ENCODE data around the gene INSRR.
A peak's percentile ranks its signal among the peaks of the same experiment; 100 is the strongest.

The INSRR gene

DNA sequence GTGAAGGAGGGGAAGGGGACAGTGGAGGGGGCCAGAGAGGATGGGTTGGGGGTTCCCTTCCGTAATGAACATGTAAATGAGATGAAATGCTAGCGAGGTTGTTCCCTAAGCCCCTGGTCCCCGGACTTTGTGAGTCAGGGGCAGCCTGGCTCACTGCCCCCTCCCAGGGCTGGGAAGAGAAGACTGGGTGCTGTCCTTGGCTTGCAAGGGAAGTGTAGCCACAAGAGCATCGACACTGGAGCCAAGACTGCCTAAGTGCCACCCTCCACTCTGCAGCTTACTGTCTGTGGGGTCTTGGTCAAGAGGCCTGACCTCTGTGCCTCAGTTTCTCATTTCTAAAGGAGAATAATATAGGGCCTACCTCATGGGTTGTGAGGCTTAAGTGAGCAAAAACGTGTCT is 35.1 kb upstream of the INSRR start:
- no peak for DNase-seq

- DNase-seq = no peak
Measured at GRCh38 chr1:156893048-156893953, 34.4 kb upstream of the INSRR start, which contains the start of gene PEAR1. PEAR1 (plus strand) TSS chr1:156893718; CDS start chr1:156903927, 10,209 bp downstream.

- DNase-seq = peak; percentile 82 to 99
Measured at GRCh38 chr1:156892190-156893047, 33.5 kb upstream of the INSRR start.

- DNase-seq = peak; percentile 78 to 96
Measured at GRCh38 chr1:156889802-156890580, 31.1 kb upstream of the INSRR start.

DNA sequence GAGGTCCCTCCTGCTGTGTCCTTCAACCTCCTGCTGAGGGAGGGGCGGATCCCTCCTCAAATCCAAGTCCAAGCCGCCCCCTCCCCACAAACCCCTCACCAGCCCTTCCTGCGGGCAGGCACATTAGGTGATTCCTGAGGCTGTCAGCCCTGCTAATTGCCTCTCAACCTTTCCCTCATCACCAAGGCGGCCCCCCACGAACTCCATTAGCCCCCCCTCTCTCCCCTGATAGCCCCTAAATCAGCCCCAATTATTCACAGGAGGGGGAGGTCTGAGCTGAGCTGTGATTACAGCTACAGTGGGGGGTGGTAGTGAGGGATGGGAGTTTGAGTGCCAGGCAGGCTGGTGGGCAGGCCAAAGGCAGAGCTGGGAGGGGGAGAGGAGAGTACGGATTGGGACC is 28.8 kb upstream of the INSRR start:
- no peak for DNase-seq

DNA sequence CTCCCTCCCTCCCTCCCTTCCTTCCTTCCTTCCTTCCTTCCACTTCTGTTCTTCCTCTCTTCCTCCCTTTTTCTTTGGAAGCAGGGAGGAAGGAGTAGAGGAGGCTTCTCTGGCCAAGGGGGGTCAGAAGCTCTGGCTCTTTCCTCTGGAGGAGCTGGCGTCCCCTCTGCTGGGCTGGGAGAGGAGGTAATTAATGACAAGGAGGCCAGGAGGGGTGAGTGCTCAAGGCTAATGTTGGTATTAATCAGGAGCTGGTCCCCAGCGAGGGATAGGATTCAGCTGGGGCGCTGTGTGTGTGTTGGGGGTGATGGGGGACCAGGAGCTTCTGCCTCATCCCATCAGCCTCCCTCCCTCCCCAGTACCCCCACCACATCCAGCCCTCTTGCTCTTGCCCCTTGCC is 28.4 kb upstream of the INSRR start:
- DNase-seq = no peak

DNA sequence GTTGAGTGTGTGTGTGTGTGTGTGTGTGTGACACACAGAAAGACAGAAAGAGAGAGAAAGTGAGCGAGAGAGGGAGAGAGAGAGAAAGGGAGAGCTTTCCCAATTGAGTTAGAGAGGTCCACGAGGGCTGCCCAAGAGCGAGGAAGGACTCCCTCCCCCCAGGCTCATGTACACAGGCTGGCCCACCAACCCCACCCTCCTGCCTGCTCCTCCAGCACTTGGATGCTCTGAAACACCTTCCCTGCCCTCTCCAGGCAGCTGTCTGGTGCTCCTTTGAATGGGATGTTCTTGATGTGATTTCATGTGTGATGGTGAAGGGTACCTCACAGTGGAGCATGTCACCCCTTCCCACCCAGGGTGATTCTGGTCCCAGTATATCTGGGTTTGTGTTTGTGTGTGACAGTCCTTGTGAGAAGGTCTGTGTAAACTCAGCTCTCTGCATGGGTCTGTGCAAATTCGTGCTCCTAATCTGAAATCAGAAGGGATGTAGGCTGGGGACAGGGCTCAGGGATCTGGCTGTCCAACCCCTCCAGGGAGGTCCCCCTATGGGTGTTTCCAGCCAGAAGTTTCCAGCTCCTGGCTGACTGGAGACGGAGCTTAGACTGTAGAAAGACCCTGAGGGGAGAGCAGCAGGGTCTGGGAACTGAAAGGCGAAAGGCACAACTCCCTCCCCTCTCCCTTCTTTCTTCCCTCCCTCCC is 27.8 kb upstream of the INSRR start:
- no peak for DNase-seq

DNA sequence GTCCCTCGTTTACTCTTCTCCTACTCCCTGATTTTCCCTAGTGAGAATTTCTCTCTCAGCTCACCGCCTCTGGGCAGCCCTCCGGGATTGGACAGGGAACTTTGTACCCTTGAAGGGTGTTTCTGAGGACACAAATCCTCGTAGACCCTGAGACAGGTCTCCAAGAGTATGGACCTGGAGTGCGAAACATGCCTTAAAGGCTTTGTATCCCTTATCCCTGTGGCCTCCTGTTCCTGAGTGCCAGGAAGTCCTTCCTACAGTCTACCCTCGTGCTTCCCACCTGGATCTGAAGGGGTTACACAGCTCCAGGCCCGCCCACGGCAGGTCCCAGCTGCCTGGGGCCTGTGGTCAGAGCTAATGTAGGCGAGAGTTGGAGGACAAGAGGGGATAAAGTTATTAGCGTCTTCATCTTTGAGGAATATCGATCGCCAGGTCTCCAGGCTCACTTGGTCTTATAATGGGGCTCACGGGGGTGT is 27.0 kb upstream of the INSRR start:
- no peak for DNase-seq

DNA sequence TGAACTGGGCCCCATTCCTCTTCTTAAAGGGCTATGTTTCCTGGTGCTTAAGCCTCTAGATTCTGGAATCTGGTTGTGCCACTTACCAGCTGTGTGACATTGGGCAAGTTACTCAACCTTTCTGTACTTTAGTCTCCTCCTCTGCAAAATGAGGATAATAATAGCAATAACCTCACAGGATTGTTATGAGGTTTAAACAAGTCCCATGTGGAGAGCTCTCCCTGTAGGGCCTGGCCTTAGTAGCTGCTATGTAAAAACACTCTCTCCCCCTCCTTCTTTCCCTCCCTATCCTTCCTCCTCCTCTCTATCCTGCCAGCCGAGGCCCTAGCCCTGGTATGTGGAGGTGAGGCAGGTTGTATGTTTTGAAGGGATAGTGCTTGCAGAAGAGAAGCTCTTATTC is 26.4 kb upstream of the INSRR start:
- no peak for DNase-seq

DNA sequence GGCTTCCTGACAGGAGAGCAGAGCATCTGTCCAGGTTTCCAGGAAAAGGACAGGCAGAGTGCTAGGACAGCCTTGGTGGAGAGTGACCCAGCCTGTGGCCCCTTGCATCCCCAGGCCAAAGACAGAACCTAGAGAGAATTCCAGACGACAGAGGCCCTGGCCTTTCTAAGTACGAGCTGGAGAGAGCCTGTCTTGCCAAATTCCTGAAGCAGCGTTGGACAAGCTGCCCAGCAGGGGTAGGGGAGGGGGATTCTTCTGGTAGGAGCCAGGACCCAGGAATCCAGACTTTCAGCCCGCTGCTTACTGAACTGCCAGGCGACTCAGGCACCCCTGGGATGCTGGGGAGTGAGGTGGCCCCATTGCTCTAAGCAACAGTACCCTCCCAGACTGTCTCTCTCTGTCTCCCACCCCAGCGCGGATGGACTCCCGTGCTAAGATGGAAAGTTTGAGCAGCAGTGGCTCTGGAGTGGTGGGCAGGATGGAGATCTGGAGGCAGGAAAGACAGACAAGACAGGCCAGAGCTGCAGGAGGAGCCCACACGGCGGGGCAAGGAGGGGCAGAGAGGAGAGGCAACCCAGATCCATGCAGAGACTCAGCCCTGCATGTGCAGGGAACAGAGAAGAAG is 25.8 kb upstream of the INSRR start:
- DNase-seq = no peak

DNA sequence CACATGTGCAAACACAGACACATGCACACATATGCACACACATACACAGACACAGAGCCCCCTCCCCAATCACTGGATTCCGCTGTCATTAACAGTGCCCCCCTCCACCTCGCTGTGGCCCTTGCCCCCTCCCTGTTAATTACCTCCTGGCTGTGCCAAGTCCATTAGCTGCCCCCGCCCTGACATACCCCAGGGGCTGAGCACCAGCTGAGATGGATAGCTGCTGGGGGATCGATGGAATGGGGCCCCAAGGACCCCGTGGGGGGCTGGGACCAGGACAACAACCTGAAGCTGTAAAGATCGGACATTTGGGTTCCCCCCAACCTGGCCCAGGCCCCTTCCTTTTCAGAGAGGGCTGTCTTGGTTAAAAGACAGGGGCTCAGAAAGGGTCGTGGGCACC is 25.0 kb upstream of the INSRR start:
- DNase-seq = no peak

- DNase-seq = no peak
Measured at GRCh38 chr1:156882543-156882942, 23.6 kb upstream of the INSRR start.

- no peak for DNase-seq
Measured at GRCh38 chr1:156881663-156882062, 22.7 kb upstream of the INSRR start.

DNA sequence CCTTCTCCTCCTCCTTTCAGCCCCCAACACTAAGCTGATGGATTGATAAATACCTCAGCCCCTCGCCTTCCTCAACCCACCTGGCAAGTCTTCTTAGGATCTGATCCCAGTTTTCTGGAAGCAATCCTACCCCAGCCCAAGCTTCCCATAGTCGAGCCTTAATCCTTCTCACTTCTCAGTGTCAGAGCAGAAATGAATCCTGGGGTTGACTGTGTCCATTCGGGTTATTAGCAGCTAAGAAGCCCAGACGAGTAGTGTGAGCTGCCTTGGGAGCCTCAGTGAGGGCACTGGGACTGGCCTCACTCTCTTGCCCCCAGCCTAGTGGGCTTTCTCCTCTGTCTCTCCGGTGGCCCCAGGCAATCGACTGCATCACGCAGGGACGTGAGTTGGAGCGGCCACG is 22.2 kb upstream of the INSRR start:
- no peak for DNase-seq

- no peak for DNase-seq
Measured at GRCh38 chr1:156880473-156880872, 21.6 kb upstream of the INSRR start.

GRCh38 chr1:156879876-156880275 is 21.0 kb upstream of the INSRR start:
- no peak for DNase-seq

GRCh38 chr1:156877433-156878170 is 18.7 kb upstream of the INSRR start:
- no peak for DNase-seq

DNA sequence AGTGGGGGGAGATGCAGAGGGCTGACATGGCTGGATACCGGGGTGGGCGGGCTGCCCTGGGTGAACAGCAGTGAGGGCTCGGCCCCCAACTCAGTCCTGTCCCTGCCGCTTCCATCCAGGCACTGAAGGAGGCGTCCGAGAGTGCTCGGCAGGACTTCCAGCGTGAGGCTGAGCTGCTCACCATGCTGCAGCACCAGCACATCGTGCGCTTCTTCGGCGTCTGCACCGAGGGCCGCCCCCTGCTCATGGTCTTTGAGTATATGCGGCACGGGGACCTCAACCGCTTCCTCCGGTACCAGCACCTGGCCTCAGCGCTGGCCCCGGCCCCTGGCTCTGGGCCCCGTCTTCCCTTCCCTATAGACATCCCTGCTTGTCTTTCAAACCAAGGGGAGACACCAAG is 17.4 kb upstream of the INSRR start:
- no peak for DNase-seq

DNA sequence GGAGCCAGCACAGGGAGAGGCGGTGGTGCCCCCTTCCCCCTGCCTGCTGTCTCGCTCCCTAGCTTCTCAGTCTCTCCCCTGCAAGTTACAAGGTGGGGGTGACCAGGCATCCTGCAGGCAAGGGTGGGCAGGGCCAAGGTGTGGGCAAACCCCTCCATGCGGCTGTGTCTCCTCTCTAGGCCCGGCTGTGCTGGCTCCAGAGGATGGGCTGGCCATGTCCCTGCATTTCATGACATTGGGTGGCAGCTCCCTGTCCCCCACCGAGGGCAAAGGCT is 16.4 kb upstream of the INSRR start:
- DNase-seq = no peak

DNA sequence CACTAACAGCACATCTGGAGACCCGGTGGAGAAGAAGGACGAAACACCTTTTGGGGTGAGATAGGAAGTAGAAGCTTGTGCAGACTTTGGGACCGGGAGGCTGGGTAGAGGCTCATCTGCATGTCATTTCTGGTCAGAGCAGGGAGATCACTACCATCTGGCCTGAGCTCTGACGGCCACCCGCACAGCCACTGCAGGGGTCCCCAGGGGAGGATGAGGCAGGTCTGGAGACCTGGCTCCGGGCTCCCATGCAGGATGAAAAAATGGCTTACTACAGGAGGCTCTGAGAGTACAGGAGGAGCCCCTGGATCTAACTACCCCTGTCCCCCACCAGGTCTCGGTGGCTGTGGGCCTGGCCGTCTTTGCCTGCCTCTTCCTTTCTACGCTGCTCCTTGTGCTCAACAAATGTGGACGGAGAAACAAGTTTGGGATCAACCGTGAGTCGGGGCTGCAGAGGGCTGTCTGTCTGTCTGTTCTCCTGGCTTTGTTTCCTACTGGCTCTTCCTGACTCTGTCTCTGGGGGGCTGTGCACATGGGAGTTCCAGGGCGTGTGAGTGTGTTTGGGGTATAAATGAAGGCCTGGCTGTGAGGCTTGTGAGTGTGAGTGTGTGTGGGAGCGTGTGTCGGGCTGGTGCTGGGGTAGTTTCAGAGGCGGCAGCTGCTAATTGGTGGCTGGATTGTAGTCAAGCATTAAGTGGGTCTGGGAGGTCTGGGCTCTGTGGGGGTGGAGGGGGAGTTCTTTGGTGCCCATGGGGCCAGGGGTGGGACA is 15.8 kb upstream of the INSRR start:
- no peak for DNase-seq

- no peak for DNase-seq
Measured at GRCh38 chr1:156874142-156874541, 15.2 kb upstream of the INSRR start.
